GM18870 (cell line): ENCODE data around the gene MYT1.
"Not testable (repeated sequence)": the region's sequence is repeated elsewhere in the genome, so short reads cannot be mapped to it uniquely, and the experiment has no call there.

Experiments used
- ATAC-seq: cut with Tn5 transposase; IDR thresholded peaks from one replicate; pipeline ENCODE4 v1.9.1; 2021; ENCODE audit warnings: moderate library complexity; ENCODE audit not compliant: unreplicated experiment

Gene MYT1

GRCh38 chr20:64164123-64164836, at the start of gene MYT1:
Gene MYT1, plus strand, starts transcription at chr20:64164452. Its CDS starts 34,410 bp downstream, at chr20:64198862.
- ATAC-seq, result no peak

- no peak for ATAC-seq
These were observed 48.9 kb upstream of the MYT1 start for GRCh38 chr20:64115171-64115911.

- no peak for ATAC-seq
These were observed 48.2 kb upstream of the MYT1 start for GRCh38 chr20:64116016-64116415.

- no peak for ATAC-seq
These were observed 47.5 kb upstream of the MYT1 start for GRCh38 chr20:64116541-64117431.

- not testable (repeated sequence) for ATAC-seq
These were observed 46.8 kb upstream of the MYT1 start for GRCh38 chr20:64117432-64117777.

- ATAC-seq, result no peak
These were observed 45.0 kb upstream of the MYT1 start for GRCh38 chr20:64119301-64119680.

- ATAC-seq, result no peak
These were observed 44.4 kb upstream of the MYT1 start for GRCh38 chr20:64119681-64120341.

- ATAC-seq, result no peak
These were observed 42.7 kb upstream of the MYT1 start for GRCh38 chr20:64121586-64121985.

- ATAC-seq, result not testable (repeated sequence)
These were observed 41.3 kb upstream of the MYT1 start for GRCh38 chr20:64122927-64123326.

- not testable (repeated sequence) for ATAC-seq
These were observed 40.7 kb upstream of the MYT1 start for GRCh38 chr20:64123517-64123916.

- no peak for ATAC-seq
These were observed 35.0 kb upstream of the MYT1 start for GRCh38 chr20:64129146-64129782.

GRCh38 chr20:64130271-64130670, 34.0 kb upstream of the MYT1 start:
- ATAC-seq, result no peak

GRCh38 chr20:64130876-64131275, 33.4 kb upstream of the MYT1 start:
- no peak for ATAC-seq

GRCh38 chr20:64131406-64131805, 32.8 kb upstream of the MYT1 start:
- no peak for ATAC-seq

GRCh38 chr20:64133951-64134407, 30.3 kb upstream of the MYT1 start:
- no peak for ATAC-seq

- not testable (repeated sequence) for ATAC-seq
These were observed 29.5 kb upstream of the MYT1 start for GRCh38 chr20:64134744-64135143.

- no peak for ATAC-seq
These were observed 28.1 kb upstream of the MYT1 start for GRCh38 chr20:64136004-64136710.

- no peak for ATAC-seq
These were observed 26.6 kb upstream of the MYT1 start for GRCh38 chr20:64137598-64138031.

GRCh38 chr20:64138276-64138815, 25.9 kb upstream of the MYT1 start:
- no peak for ATAC-seq
